ENCODE results near the gene PRKAG2.

The PRKAG2 gene

GRCh38 chr7:151706277-151707104, 170.4 kb downstream of the PRKAG2 start:
- intact Hi-C loops (cut with DNase I), result no loop called here
- peak in 6 of 42 donors; percentile 9 to 63 (median 36) for DNase-seq

DNA sequence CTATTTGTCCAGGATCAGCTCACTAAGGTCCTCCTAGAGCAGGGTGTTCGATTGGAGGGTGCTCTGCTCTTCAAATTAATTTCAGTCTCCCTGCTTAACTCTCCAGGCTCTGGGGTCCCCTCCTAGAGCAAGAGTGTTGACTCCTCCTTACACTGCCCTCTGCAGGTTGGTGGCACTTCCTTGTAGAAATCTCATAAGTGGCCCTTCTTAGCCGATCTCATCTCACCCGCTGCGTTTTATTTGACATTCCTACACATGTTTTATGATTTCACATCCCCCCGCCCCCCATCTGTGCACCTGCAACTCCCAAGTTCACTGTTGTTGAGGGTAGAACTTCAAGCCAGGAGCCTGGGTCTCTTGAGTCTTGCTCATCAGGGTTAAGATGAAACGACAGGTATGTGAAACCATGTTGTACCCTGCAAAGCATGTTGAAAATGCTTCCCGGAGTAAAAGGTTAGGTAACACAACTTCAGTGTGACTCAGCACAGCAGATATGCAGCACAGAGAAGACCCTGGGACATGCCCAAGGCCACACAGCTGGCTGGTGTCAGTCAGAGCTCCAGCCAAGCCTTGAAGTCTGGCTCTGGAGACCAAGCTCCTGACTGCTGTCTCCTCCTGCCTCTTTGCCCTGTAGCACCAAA, 171.2 kb downstream of the PRKAG2 start:
- peak in 25 of 42 donors; percentile 29 to 74 (median 53) for DNase-seq
- intact Hi-C loops (cut with DNase I), result no loop called here

- DNase-seq, result no peak
- intact Hi-C loops (cut with DNase I), result no loop called here
Measured at GRCh38 chr7:151704960-151705635, 171.8 kb downstream of the PRKAG2 start.

- intact Hi-C loops (cut with DNase I), result no loop called here
- peak in 25 of 42 donors; percentile 32 to 77 (median 62) for DNase-seq
Measured at GRCh38 chr7:151704299-151704959, 172.5 kb downstream of the PRKAG2 start.

- intact Hi-C loops (cut with DNase I), result no loop called here
- peak in 18 of 42 donors; percentile 39 to 76 (median 59) for DNase-seq
Measured at GRCh38 chr7:151702961-151703360, 174.0 kb downstream of the PRKAG2 start.

DNA sequence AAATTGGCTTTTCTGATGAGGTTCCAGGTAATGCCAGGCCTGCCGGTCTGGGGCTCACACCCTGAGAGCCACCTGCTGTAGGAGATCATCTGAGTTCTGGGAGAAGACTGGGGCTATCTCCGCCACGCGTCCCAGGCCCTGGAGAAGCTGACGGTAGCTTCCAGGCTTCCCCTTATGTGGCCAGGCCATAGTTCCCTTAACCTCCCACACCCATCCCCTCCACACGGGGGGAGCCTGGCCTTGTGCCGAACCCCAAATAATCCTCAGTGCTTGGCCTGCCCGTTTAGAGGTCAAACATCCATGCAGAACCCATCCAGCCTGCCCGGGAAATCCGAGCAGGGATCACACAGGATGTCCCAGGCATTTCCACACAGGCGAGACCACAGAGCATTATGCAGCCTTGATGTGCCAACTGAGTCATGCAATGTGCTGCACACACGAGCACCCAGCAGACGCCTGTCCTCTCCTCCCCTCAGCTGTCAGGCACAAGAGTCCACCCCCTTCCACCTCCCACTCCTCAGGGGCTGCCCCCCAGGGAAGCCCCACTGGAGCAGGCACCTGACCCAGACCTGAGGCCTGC, 176.2 kb downstream of the PRKAG2 start:
- intact Hi-C loops (cut with DNase I), result no loop called here
- DNase-seq, result peak in 1 of 42 donors; percentile 52

DNA sequence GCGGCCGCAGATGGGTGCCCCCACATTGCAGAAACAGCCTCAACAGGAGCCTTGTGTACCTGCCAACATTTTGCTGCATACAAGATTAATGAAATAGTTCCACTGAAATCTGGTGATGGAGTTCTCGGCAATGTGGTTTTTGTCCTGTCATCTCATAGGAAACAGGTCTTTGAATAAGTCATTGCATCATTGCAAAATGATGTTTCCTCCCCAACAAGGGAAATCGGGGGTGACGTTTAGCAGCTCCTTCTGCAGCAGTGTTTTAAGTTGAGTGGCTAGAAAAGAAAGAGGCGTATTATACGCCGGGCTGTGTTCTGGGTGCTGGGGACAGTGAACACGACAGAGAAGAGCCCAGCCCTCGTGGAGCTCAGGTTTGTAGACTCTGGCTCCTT, 177.0 kb downstream of the PRKAG2 start:
- intact Hi-C loops (cut with DNase I), result loop anchor here (10.0 kb wide), 1 partner anchor 65 kb away; no protein-coding TSS in a partner anchor
- DNase-seq, result peak in 6 of 42 donors; percentile 45 to 66 (median 54)

- intact Hi-C loops (cut with DNase I), result loop anchor here (10.0 kb wide), 1 partner anchor 65 kb away; no protein-coding TSS in a partner anchor
- no peak for DNase-seq
Measured at GRCh38 chr7:151699147-151699927, 177.6 kb downstream of the PRKAG2 start.

DNA sequence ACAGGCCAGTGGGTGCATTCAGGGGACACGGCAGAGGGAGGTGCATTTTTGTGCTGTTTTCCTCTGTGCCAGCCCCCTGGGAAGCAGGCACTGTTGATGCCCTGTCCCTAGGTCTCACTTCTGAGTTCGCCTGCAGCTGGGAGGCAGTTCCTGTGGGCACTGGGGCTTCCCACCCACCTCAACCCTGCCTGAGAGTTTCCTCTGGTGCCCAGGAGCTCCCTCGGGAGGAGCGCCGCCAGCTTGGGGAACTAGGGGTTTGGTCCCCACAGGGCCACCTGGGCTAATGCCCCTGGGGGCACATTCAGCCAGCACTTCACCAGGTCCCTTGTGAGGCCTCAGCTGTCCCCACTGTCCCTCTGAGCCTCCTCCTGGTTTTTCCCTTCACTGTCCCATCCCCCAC, 179.0 kb downstream of the PRKAG2 start:
- intact Hi-C loops (cut with DNase I), result loop anchor here (10.0 kb wide), 1 partner anchor 63 kb away; no protein-coding TSS in a partner anchor
- DNase-seq, result no peak

DNA sequence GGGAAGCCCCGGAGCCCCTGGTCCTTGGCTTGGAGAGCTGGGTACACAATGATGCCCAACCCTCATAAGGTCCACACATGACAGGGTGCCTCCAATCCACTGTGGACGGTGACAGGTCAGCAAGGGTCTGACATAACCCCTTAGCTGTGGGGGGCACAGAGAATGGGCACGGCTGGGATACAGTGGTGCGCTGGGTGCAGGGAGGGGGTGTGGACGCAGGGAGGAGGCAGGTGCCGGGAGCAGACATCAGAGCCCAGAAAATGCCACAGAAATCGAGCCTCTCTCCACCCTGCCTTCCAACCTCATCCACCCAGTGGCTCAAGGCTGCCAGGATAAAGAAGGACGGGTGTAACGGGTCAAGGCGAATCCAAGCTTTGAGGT, 179.4 kb downstream of the PRKAG2 start:
- intact Hi-C loops (cut with DNase I), result loop anchor here (10.0 kb wide), 1 partner anchor 63 kb away; no protein-coding TSS in a partner anchor
- DNase-seq, result no peak

DNA sequence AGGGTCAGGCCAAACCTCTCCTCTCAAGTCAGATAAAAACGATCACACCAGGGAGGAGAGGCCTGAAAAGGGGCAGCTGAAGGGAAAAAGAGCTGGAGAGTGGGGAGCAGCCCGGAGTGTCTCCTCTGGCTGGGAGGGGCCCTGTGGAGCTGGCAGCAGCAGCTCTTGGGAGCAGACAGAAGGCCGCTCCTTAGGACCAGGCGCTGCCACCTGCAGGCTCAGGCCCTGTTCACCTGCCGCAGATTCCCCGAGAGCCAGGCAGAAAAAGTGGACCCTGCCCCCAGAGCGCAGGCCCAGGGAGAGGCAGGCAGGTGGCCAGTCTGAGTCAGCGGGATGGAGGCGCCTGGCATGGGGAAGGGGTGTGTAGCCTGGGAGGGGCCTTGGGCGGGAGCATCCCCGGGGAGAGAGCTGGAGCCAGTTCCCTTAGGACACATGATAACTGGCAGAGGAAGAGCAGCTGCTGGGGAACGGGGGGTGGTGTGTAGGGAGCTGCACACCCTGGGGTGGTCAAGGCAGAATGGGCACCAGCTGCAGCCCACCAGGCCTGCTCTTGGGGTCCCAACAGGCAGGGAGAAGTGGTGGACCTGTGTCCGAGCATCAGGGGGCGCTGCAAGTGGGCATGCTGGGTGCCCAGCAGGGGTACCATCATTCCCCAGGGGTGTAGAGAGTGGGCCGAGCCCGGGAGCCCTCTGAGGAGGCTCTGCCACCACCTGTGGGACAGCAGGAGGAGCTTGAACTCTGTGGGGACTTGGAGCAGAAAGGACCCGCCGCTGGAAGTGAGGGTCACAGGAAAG, 180.0 kb downstream of the PRKAG2 start:
- peak in 2 of 42 donors; percentile 50 to 54 for DNase-seq
- intact Hi-C loops (cut with DNase I), result loop anchor here (10.0 kb wide), 1 partner anchor 62 kb away; no protein-coding TSS in a partner anchor

DNA sequence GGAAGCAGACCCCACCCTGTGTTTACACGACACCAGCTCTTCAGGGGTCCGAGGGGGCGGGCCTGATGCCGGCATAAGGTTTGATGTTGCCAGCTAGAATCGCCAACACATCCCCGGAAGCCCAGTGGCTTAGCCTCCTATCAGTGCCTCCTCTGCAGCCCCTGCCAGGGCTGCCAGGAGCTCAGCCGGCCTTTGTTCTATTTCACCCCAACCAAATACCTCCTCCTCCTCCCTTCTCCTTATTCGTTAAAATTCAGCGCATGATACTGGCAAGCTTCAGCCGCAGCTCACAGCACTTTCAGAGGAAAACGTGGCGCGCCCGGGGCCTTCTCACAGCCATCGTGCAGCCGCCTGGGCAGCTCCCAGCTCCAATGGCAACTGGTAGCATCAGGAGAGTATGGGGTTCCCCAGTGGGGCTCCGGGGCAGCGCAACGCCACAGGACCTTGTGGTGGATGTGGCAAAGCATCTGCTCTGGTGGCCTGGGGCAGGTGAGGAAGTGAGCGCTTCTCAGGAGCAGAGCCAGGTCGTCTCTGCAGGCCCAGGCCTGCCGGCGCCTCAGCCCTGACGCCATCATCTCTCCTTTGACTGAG, 180.9 kb downstream of the PRKAG2 start:
- DNase-seq, result peak in 37 of 42 donors; percentile 45 to 84 (median 65)
- intact Hi-C loops (cut with DNase I), result loop anchor here (10.0 kb wide), 1 partner anchor 61 kb away; no protein-coding TSS in a partner anchor

DNA sequence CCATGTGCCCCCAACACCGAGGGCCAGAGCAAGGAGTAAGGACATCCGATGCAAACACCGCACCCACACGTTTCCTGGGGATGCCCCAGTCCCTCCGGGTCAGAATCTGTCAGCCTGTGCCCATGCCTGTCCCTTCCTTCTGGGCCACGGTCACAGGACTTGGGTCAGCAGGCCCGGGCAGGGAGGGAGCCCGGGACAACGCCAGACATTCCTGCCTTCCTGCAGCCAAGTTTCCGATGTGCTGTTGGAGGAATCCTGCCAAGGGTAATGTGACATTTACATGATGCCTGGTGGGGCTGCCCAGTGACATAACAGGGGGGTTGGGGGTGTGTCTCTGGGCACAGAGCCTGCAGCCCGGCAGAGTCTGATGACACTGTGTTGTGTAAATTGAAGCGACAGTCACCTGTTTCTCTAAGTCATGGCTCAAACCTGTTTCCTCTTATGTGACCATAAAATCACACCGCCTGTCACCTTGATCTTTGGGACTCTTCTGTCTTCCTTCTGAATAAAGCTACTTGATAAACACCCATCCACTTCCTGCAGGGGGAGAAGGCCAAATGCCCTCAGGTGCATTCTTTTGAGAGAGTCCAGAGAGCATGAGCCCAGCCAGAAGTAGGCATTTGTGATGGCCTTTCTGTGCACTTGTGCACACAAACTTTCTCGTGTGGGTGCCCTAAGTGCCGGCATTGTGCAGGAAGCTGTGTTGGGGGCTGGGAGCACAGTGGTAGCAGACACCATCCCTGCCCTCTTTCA, 181.9 kb downstream of the PRKAG2 start:
- DNase-seq, result no peak
- intact Hi-C loops (cut with DNase I), result loop anchor here (10.0 kb wide), 1 partner anchor 60 kb away; no protein-coding TSS in a partner anchor

DNA sequence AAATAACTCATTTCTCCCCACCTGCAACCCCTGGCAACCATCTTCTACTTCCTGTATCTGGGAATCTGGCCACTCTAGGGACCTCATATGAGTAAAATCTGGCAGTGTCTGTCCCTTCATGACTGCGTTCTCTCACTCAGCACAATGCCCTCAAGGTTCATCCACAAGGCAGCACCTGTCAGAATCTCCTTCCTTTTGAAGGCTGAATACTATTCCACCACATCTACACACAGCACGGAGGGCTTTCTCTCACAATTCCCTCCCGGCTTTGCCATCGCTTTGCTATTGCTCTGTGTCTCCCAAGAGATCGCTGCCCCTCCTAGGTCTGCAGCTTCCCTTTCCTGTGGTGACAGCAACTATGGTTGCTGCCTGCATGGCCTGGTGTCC, 182.5 kb downstream of the PRKAG2 start:
- intact Hi-C loops (cut with DNase I), result loop anchor here (10.0 kb wide), 1 partner anchor 60 kb away; no protein-coding TSS in a partner anchor
- no peak for DNase-seq

DNA sequence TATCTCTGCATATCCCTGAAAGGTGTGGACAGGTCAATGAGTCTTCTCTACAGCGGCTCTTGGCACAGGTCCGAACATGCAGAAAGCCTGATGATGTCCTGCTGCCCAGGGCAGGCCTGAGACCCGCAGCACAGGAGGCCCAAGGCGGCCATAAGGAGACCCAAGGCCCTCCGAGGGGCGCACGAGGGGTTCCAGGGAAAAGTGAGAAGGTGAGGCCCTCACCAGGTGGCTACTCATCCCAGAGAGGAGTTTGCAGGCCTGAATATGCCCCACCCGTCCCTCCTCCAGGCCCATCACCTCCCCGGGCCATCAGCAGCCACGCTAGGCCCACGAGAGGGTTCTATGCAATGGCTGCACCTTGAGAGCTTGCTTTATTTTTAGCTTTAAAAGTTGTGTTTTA, 183.8 kb downstream of the PRKAG2 start:
- intact Hi-C loops (cut with DNase I), result loop anchor here (10.0 kb wide), 1 partner anchor 58 kb away; no protein-coding TSS in a partner anchor
- no peak for DNase-seq

GRCh38 chr7:151692721-151693120, 184.2 kb downstream of the PRKAG2 start:
- intact Hi-C loops (cut with DNase I), result loop anchor here (10.0 kb wide), 1 partner anchor 58 kb away; no protein-coding TSS in a partner anchor
- no peak for DNase-seq
